ENCODE data around the gene LRRC27.
"Not testable (repeated sequence)": the region's sequence is repeated elsewhere in the genome, so short reads cannot be mapped to it uniquely, and the experiment has no call there.

Gene LRRC27

DNA sequence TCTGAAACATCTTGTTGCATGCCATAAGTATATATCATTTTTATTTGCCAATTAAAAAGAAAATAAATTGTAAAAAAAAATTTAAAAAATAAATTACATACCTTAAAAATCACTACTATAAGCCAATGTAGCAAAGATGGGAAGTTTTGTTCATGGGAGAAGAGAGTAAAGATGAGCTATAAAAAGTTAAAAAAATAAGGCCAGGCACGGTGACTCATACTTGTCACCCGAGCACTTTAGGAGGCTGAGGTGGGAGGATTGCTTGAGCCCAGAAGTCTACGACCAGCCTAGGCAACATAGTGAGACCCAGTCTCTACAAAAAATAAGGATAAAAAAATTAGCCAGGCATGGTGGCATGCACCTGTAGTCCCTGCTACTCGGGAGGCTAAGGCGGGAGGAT lies 15.9 kb upstream of the LRRC27 start:
- DNase-seq, result no peak

DNA sequence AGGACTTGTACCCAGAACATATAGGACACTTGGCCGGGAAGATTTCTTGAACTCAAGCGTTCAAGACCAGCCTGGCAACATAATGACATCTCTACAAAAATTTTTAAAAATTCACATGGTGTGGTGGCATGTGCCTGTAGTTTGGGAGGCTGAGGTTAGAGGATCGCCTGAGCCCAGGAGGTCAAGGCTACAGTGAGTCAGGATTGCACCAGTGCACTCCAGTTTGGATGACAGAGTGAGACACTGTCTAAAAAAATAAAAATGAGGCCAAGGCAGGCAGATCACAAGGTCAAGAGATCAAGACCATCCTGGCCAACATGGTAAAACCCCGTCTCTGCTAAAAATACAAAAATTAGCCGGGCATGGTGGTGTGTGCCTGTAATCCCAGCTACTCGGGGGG lies 14.5 kb upstream of the LRRC27 start:
- DNase-seq, result not testable (repeated sequence)

DNA sequence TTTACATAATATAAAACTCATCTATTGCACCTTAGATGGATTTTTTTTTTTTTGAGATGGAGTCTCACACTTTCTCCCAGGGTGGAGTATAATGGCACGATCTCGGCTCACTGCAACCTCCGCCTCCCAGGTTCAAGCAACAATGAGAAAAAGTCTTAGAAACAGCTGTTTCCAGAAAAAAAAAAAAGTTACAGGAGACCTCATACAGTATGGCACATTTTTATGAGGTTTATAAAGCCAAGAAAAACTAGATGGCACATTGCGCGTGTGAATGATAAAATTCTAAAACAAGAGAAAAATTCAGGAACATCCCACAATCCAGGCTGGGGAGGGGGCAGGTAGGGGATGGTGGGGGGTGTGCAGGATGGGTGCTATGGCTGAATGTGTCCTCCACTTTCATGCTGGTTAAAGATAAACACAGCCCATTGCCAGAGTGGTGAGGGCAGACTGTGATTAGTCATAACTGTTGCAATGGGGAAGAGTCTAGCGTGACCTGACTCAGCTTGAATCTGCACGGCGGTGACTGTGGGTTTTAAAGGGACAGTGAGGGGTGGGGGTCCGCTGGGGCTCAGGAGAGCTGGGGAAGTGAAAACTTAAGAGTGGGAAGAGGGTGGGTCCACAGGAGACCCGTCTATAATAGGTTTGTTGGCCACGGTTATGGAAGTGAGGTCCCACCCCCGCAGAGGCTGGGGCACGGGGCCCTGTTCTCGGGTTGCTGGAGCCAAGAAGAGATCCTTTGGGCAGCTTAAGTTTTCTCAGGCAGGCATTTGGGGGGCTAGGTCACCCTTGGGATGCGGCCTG lies 11.9 kb upstream of the LRRC27 start:
- DNase-seq, result peak; percentile 90

DNA sequence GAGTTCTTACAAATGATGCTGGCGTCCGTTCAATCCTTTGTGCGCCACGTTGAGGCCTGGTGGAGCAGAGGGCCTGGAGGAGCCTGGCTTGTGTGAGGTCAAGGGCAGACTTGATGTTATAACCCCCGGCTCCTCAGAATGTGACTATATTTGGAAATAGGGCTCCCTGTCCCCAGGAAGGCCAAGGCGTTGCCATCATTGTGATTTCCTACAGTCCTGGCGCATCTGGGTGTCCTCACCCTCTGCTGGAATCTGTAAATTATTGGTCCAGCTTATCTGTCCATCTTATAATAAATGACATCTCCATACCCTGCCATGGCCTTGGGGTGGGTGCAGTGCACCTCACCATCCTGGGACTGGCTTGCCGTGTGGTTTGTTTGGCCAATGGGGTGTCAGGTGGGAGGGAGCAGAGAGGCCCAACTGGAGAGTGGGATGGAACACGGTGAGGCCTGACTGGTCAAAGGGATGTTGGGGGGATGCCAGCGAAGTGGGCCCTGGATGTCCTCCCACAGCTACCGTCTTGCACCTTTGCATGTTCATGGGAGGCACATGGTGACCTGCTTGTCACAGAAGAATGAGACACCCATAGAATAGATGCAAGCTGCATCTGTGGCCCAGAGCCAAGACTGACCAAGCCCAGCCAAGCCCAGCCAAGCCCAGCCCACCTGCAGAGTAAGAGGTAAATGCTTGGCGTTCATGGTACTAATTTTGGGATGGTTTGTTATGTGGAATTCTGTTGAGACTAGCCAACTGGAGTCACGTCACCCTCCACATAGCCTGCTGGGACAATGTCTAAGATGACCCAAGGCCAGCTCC lies 11.1 kb upstream of the LRRC27 start:
- no peak for DNase-seq

DNA sequence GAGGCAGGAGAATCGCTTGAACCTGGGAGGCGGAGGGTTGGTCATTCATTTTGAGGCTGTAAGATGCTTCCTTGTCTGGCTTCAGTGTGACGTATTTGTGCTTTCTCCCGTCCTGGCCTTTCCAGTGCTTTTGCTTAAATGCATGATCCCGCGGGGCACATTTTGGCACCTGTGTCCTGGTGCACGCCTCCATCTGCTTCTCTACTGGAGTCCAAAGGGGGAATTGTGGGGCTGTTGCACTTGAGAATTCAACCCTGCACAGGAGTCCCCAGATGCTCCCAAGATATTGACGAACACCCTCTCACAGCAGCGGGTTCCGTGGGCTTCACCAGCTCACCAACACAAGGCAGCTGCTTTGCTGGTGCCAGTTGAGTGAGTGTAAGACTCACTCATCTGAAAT lies 10.3 kb upstream of the LRRC27 start:
- no peak for DNase-seq

DNA sequence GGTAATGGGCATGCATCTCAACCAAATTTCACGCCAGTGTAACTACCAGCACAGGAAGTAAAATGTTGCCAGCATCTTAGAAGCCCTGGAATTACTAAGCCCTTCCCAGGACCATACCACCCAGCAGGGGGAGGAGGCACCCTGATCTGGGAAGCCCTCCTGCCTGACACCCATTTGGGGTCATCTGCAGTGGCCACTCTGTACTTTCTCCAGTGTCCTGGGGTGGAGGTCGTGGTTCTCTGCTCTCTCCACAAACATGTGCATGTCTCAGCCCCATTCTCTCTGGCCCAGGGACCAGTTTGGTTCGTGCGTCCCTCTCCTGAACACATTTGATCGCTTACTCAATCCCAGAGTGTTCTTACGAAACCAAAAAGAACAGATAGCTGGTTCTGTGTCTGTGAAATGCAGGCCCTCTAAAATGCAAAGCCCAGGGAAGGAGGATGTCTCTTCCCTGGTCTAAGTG lies 9.4 kb upstream of the LRRC27 start:
- DNase-seq, result peak; percentile 56

DNA sequence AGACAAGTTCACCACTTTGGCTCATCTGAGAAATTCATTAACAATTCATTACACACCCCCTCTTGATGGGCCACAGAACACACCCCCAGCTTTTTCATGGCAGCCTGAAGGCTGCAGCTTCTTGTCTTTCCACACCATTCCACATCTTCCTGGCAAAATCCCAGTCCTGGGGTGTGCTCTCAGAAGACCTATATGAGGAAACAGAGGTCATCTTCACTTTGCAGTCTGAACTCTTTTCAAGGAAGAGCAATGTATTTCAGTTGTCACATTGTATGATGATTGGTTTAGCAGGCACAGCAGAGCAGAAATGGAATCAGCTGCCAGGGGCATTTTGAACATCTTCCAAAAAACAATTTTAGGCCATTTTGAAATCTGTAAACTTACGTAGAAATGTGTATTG lies 7.8 kb upstream of the LRRC27 start:
- DNase-seq, result no peak

DNA sequence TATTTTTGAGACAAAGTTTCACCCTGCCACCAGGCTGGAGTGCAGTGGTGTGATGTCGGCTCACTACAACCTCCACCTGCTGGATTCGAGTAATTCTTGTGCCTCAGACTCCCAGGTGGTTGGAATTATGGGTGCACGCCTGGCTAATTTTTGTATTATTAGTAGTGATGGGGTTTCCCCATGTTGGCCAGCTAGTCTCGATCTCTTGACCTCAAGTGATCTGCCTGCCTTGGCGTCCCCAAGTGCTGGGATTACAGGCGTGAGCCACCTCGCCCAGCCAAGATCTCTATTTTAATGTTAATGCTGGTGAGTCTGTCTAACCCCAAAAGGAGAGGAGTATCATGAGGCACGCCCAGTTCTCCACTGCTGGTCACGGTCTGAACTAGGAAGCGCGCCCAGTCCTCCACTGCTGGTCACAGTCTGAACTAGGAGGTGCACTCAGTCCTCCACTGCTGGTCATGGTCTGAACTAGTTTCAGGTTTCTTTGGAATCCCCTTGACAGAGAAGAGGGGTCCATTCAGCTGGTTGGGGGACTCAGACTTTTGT lies 5.6 kb upstream of the LRRC27 start:
- no peak for DNase-seq

DNA sequence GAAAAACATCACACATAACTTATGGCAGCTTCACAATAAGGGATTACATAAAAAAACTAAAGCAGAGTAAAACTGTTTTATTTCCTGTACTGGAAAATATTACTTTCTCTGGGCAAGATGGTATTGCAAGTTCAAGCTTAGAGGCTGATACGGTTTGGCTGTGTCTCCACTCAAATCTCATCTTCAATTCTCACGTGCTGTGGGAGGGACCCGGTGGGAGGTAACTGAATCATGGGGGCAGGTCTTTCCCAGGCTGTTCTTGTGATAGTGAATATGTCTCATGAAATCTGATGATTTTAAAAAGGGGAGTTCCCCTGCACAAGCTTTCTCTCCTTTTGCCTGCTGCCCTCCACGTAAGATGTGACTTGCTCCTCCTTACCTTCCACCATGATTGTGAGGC lies 5.1 kb upstream of the LRRC27 start:
- DNase-seq, result peak; percentile 42

DNA sequence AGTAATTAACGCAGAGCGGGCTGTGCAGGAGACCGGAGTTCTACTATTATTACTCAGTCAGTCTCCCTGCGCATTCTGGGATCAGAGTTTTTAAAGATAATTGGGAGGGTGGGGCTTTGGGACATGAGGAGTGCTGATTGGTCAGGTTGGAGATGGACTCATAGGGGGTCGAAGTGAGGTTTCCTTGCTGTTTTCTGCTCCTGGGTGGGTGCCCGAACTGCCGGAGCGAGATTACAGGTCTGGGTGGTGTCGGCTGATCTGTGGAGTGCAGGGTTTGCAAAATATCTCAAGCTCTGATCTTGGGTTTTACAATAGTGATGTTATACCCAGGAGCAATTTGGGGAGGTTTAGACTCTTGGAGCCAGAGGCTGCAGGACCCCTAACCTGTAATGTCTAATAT lies 3.9 kb upstream of the LRRC27 start:
- DNase-seq, result peak; percentile 65

DNA sequence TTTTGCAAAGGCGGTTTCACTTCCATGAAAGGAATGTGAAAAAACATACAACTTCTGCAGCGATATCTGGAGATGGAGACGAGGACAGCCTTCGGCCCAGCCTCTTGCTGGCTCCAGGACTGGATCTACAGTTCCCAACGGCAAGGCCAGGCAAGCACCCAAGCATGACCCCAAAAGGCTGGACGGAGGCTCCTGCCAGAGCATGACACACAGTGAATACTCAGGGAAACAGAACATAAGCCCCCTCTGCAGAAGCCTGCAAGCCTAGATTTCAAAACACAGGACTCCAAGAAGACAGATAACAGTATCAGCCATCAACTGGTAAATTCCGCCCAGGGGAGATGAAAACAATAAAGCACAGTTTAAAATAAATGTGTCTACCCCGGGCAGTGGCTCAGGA lies 3.3 kb upstream of the LRRC27 start:
- DNase-seq, result peak; percentile 51

DNA sequence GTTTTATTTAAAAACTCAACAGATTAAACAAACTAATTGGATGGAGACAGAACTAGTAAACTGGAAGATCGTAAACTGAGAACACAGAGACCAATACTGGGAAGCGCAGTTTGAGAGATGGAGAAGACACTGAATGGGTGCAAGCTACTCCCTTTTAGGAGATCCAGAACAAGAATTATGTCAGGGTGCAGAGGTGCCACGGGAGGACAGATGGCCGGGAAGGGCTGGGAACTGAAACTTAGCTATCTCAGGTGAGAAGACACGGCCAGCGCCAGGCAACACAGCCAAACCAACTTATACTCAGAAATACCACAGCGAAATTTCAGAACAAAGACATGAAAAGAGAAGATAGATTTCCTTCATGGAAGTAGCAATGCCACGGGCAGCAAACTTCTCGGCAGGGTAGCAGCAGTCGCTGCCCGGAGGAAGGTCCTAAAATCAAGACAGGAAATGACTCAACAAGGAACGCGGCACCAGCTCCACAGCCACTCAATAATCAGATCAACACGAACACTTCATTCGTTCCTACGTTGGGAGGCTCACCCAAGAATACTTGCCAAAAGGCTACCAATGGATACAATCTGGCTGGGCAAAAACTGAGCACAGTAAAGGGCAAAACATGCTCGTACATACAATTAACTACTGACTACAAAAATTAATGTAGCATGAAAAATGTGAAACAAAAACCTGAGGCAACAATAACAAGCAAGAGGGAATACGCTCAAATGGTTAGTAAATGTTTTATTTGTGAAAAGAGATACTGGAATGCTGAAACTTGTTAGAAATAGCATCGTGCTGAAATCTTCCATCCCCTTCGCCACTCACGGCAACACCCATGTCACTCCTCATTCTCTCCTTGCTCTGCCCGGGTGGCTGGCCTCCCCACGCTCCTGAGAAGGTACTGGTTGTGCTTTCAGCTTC lies 2.2 kb upstream of the LRRC27 start:
- DNase-seq, result peak; percentile 82

DNA sequence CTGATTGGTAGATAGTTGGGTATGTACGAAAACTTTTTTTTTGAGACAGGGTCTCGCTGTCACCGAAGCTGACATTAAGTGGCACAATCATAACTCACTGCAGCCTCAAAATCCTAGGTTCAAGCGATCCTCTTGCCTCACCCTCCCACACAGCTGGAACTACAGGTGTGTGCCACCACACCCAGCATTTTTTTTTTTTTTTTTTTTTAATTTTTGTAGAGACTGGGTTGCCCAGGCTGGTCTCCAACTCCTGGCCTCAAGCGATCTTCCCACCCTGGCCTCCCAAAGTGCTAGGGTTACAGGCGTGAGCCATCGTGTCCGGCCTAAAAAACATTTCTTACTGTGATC lies 1.5 kb upstream of the LRRC27 start:
- no peak for DNase-seq

DNA sequence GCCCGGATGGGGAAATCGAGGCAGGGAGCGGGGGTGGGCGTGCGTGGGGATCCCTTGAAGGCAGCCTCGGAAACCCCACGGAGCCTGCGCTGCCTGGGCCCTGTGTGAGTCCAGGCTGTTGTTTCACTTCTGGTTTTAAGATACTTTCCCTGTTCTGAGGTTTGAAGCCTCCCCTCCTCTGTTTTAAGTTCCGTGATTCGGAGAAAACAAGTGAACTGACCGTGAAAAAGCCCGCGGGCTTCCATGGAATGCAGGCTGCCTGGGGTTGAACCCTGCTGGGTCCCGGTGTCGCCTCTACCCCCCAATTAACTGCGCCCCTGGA lies 401 bp downstream of the LRRC27 start:
- peak; percentile 38 for DNase-seq

DNA sequence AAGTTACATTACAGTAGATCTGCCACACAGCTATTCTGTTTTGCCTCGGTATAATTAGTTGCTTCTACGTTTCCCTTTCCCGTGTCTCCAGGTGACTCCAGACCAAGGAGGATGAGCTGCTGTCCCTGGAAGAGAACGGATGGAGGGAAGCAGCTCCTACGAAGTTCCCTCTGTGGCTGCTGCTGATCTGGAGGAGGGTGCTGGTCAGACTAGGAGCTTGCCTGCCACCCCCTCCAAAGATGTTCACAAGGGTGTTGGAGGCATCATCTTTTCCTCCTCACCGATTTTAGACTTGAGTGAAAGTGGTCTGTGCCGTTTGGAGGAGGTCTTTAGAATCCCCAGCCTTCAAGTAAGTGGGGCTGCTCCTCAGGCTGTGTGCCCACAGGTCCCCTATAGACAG lies 1.4 kb downstream of the LRRC27 start:
- DNase-seq, result no peak

DNA sequence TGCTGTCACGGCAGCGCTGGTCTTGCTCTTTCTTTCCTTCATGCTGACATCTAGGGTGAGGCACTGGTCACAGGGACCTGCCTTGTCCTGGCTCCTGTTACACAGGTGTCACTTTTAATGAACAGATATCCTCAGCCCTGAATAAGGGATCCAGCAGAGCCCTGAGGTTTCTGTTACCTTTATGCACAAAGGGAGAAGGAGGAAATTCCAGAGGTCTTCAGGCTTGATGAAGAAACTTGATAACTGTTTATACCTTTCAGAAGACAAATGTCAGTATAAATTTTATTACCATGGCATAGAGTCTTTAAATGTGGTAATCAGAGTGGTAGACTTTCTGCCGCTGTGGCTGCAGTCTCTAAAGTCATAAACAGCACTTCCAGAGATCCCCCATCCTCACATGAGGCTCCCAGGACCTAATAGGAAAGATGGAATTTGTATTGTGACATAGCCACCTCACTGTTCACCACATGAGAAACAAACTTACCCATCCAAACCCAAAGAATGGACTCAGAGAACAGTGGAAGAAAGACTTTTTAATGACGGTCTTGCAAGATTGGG lies 2.7 kb downstream of the LRRC27 start:
- no peak for DNase-seq

DNA sequence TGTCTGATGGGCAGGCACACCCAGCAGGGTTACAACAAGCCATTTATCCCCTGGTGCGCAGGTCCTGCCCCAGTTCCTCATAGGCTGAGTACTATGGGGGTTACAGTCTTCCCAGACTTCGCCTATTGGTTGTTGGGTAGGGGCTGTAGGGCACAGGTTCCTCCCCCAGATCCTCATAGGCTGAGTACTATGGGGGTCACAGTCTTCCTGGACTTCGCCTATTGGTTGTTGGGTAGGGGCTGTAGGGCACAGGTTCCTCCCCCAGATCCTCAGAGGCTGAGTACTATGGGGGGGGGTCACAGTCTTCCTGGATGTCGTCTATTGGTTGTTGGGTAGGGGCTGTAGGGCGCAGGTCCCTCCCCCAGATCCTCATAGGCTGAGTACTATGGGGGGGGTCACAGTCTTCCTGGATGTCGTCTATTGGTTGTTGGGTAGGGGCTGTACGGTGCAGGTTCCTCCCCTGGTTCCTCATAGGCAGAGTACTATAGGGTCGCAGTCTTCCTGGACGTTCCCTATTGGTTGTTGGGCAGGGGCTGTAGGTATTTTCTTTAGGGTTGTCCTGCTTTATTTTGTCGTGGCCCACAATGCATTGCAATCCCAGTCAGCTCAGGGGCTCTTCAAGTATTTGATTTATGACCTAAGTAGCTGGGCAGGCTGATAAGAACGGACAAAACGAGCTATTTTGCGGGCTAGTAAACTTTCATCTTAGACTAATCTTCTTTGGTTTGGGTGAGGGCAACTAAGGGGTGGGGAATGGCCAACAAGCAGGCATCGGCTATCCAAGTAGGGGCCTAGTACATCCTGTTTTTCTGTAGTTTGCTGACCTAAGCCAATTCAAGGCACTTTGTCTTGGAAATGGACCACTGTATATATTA lies 3.4 kb downstream of the LRRC27 start:
- DNase-seq, result peak; percentile 97

DNA sequence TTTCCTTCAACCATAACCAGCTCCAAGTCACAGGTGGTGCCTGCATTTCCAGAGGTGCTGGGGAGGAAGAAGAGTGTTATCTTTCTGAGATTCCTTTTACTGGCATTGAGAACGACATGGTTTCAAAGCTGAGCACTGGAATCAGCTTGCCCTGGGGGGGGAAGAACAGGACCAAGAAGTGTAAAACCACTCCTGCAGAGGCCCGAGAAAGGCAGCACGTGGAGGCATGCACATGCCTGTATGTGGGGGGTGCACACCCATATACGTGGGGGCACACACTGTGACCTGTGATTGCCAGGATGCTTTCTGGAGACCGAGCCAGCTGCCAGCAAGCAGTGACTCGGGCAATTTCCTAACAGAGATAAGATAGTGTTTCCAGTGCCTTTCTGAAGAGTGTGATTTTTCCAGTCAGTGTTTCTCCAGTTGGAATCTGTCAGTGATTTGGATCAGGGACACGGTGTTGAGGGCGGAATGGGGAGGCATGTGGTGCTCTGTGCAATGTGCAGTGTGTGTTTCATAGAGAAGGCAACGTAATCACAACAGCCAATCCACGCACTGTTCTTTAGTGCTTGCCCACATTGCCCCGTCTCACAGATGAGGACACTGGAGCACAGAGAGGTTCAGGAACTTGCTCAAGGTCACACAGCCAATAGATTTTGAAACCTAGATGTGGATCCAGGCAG lies 4.2 kb downstream of the LRRC27 start:
- peak; percentile 49 for DNase-seq

DNA sequence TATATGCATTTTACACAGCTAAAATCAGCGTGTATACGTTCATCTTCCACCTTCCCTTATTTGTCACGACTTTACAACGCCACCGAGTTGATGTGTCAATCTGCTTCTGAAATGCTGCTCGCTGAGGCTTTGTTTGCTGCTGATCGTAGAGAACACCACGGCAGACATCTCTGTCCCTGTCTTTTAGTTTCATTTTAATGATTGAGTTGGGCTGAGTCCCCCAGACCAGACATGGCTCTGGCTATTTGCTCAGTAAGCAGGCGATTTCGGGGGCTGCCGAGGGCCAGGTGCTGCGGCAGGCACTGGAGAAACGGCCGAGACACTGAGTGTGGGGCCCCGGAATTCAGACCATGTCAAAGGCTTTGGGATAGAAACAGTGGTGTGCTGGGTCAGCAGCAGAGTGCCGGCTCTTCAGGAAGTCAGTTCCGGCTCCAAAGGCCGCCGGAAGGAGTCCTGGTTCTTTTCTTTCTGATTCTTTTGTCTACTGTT lies 5.0 kb downstream of the LRRC27 start:
- peak; percentile 46 for DNase-seq

DNA sequence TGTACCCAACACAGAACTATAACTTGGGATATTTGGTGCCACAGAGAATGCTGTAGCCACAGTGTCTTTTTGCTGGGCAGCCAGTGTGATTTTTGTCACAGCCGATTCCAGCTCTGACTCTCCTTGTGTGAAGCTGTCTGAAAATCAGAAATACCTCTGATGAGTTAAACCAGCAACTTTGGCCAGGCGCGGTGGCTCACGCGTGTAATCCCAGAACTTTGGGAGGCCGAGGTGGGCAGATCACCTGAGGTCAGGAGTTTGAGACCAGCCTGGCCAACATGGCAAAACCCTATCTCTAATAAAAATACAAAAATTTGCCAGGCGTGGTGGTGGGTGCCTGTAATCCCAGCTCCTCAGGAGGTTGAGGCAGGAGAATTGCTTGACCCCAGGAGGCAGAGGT lies 5.9 kb downstream of the LRRC27 start:
- not testable (repeated sequence) for DNase-seq

DNA sequence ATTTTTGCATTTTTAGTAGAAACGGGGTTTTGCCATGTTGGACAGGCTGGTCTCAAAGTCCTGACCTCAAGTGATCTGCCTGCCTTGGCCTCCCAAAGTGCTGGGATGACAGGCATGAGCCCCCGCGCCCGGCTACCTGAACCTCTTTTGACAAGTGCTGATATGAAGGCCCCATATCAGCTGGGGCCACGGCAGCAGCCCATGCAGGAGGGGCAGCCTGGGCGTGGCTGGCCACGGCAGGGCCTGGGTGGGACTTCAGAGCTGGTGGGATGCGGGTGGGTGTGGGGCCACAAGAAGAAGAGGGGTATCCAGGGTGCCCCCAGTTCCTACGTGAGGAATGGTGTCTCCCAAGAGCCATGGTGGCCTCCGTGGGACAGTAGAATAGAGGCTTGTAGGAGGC lies 6.9 kb downstream of the LRRC27 start:
- no peak for DNase-seq

Measured in hematopoietic multipotent progenitor cell treated with erythropoietin and hydrocortisone succinate and interleukin-3 and kit ligand, for 6 days (in vitro differentiated cells).